SK-N-MC (cell line): ENCODE data around the gene ZSCAN5A.

Source experiments
- DNase-seq: peaks from one replicate; pipeline ENCODE4 v3.0.0-alpha.2; 2011; ENCODE audit warnings: low read depth, low spot score
- H3K27ac ChIP-seq: fragments of 200-600 bp; sonication (generic); 2 replicates; pipeline ENCODE4 v1.5.1; 2016; ENCODE audit warnings: mixed run types
- H3K36me3 ChIP-seq: fragments of 200-600 bp; sonication (generic); 2 replicates; pipeline ENCODE4 v1.6.1; 2017; ENCODE audit warnings: antibody characterized with exemption, low read length, mixed read lengths; ENCODE audit not compliant: insufficient read depth
- H3K4me3 ChIP-seq: fragments of 200-600 bp; sonication (generic); 2 replicates; pipeline ENCODE4 v1.5.1; 2016
- H3K9ac ChIP-seq: fragments of 200-600 bp; sonication (generic); 2 replicates; pipeline ENCODE4 v1.8.0; 2017; ENCODE audit warnings: mixed run types, mixed read lengths; ENCODE audit not compliant: insufficient read length
- H3K9me3 ChIP-seq: fragments of 200-600 bp; sonication (generic); 2 replicates; pipeline ENCODE4 v1.6.1; 2017; ENCODE audit warnings: low read depth, mild to moderate bottlenecking, antibody characterized with exemption, low read length, moderate library complexity, mixed read lengths
- EZH2 ChIP-seq: fragments of 200-600 bp; sonication (generic); IDR thresholded peaks from one replicate; pipeline ENCODE4 v1.6.1; 2017; ENCODE audit warnings: antibody characterized with exemption
- FOXP2 ChIP-seq: optimal IDR thresholded peaks from 2 replicates; pipeline ENCODE3; 2011; ENCODE audit warnings: mild to moderate bottlenecking, moderate library complexity; ENCODE audit not compliant: insufficient read depth; ENCODE audit errors: extremely low read length, control extremely low read depth
- POLR2AphosphoS5 ChIP-seq: IDR thresholded peaks from 2 replicates; pipeline ENCODE4 v1.6.1; 2012; ENCODE audit warnings: mild to moderate bottlenecking, low read depth, low read length, borderline replicate concordance

Gene ZSCAN5A

GRCh38 chr19:56294549-56294948, 20.1 kb downstream of the ZSCAN5A start:
- H3K36me3 ChIP-seq: no peaks in the 10 kb centered on the region
- no peak for TF ChIP-seq POLR2AphosphoS5
- TF ChIP-seq FOXP2: no peak
- TF ChIP-seq EZH2: no peak
- H3K27ac ChIP-seq: no peak overlapping the region
- no peak overlapping the region for H3K9ac ChIP-seq
- no peak overlapping the region for H3K4me3 ChIP-seq
- H3K9me3 ChIP-seq: no peaks in the 10 kb centered on the region
- DNase-seq: no peak

DNA sequence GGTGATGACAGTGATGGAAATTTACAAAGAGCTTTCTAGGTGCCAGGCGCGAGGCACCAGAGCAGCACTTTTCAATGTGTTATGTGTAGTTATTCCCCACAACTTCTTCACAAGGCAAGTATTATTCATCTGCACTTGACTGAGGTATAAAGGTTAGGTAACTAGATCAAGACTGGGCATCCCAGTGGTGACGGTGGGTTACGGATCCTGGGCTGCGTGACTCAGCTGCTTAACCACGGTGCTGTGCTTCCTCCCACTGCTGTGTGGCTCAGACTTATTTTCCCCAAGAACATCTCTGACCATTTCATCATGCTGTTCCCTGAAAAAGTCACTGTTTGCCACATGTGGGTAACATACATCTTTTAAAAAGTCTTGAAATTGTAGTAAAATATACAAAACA, 22.8 kb downstream of the ZSCAN5A start:
- no peaks in the 10 kb centered on the region for H3K9me3 ChIP-seq
- DNase-seq: no peak
- H3K4me3 ChIP-seq: no peak overlapping the region
- no peak overlapping the region for H3K27ac ChIP-seq
- no peak overlapping the region for H3K9ac ChIP-seq
- TF ChIP-seq FOXP2: no peak
- TF ChIP-seq EZH2: no peak
- no peak for TF ChIP-seq POLR2AphosphoS5
- no peaks in the 10 kb centered on the region for H3K36me3 ChIP-seq

DNA sequence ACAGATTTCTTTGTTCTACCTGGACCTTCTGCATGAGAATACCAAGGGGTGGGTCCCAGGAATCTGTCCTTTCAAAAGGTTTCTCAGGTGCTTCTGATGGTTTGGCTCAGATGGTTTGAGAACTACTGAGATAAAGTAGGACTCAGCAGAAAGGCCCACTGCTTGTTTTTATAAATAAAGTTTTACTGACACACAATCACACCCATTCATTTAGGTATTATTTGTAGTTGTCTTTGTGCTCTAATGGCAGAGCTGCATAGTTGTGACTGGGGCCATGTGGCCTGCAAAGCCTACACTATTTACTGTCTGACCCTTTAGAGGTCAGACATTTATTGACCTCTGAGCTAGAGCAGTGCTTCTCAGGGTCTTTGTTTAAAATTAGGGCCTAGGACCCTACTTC, 24.5 kb downstream of the ZSCAN5A start:
- DNase-seq: no peak
- Histone ChIP-seq H3K9me3 (no peaks in the 10 kb centered on the region), H3K4me3 (no peak overlapping the region), H3K36me3 (no peaks in the 10 kb centered on the region), H3K27ac (no peak overlapping the region), H3K9ac (no peak overlapping the region)
- no peak for TF ChIP-seq EZH2
- TF ChIP-seq FOXP2: no peak
- no peak for TF ChIP-seq POLR2AphosphoS5

GRCh38 chr19:56284746-56285145, 29.9 kb downstream of the ZSCAN5A start:
- TF ChIP-seq POLR2AphosphoS5 (no peak), FOXP2 (no peak), EZH2 (no peak)
- Histone ChIP-seq H3K9me3 (no peaks in the 10 kb centered on the region), H3K4me3 (no peak overlapping the region), H3K36me3 (no peaks in the 10 kb centered on the region), H3K9ac (no peak overlapping the region), H3K27ac (no peak overlapping the region)
- no peak for DNase-seq

DNA sequence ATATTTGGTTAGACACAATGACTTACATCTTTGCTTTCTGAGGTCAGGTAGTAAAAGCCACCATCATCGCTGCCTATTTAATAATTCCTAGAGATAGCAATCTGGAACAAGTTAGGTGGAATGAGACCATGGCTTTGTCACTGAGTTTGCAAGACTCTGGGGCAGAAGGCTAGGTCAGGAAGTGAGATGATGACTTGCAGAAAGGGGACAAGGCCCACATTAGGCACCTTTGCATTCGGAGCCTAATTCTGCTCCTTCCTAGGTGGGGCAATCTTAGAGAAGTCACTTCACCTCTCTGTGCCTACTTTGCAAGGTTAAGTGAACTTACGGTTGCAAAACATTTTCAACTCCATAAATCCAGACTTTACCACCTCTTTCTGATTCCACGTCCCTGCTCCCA, 31.8 kb downstream of the ZSCAN5A start:
- no peak for TF ChIP-seq FOXP2
- no peak for TF ChIP-seq POLR2AphosphoS5
- TF ChIP-seq EZH2: no peak
- Histone ChIP-seq H3K9ac (no peak overlapping the region), H3K27ac (no peak overlapping the region), H3K9me3 (no peaks in the 10 kb centered on the region), H3K4me3 (no peak overlapping the region), H3K36me3 (no peaks in the 10 kb centered on the region)
- DNase-seq: no peak

DNA sequence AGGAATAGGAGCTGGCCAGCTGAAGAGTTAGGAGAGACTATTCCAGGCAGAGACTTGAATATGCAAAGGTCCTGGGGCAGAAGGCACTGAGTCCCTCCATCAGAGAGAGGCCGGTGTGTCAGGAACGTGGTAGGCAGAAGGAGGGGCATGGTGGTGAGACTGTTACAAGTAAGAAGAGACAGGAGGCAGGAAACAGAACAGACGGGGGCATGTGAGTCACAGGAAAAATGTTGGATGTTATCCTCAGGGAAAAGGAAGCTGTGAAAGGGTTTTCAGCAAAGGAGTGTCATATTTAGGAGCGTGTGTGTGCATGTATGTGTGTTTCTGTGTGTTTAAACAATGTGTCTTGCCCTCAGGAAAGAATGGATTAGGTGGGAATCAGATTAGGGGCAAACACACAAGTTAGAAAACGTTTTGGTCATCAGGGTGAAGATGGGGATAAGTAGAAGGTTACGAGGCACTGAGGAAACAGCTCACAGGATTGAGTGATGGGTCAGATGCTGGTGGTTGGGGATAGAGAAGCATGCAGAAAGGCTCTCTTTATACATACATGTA, 41.0 kb downstream of the ZSCAN5A start:
- TF ChIP-seq POLR2AphosphoS5: no peak
- TF ChIP-seq EZH2: no peak
- no peak for TF ChIP-seq FOXP2
- H3K36me3 ChIP-seq: no peaks in the 10 kb centered on the region
- no peak overlapping the region for H3K4me3 ChIP-seq
- H3K9me3 ChIP-seq: no peaks in the 10 kb centered on the region
- H3K9ac ChIP-seq: no peak overlapping the region
- no peak for DNase-seq
- H3K27ac ChIP-seq: no peak overlapping the region

- Histone ChIP-seq H3K9me3 (no peaks in the 10 kb centered on the region), H3K36me3 (no peaks in the 10 kb centered on the region), H3K27ac (no peak within 1 kb of the TSS), H3K9ac (no peak within 1 kb of the TSS), H3K4me3 (no peak within 1 kb of the TSS)
- TF ChIP-seq EZH2 (no peak), FOXP2 (no peak), POLR2AphosphoS5 (no peak)
- DNase-seq: no peak
Measured at GRCh38 chr19:56272161-56272798, 42.4 kb downstream of the ZSCAN5A start, which contains the start of gene EDDM13. EDDM13 (plus strand) TSS chr19:56272748; CDS start chr19:56272835, 87 bp downstream.

GRCh38 chr19:56271151-56271550, 43.5 kb downstream of the ZSCAN5A start:
- TF ChIP-seq FOXP2 (no peak), EZH2 (no peak), POLR2AphosphoS5 (no peak)
- Histone ChIP-seq H3K9ac (no peak overlapping the region), H3K4me3 (no peak overlapping the region), H3K27ac (no peak overlapping the region), H3K36me3 (no peaks in the 10 kb centered on the region), H3K9me3 (no peaks in the 10 kb centered on the region)
- no peak for DNase-seq
